ENCODE data around the gene MAP3K12. TPM values are rescaled to one million over a fixed set of nuclear protein-coding genes. Genes with fewer than 3 reads are reported as not detected.
"Not testable (repeated sequence)": the region's sequence is repeated elsewhere in the genome, so short reads cannot be mapped to it uniquely, and the experiment has no call there.

Gene MAP3K12
- total RNA-seq, 1 experiment from 2014 or later, result 6.3 TPM

DNA sequence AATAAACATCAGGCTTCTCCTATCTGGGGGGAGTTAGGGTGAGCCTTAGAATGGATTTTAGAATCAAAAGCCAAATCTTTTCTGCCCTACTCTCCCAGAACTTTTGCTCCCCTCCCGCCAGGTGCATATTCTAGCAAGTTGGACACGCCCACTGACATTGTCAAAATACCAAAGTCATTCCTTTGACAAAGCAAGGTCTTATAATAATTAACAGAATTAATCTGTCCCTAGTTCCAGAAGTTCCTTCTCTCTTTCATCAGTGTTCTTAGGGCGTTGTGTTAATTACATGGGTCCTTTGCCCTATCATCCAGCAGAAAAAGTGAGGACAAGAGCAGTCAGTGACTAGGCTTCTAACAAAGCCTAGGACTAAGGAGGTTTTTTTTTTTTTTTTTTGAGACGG is 55.3 kb downstream of the MAP3K12 start:
- no peak for DNase-seq (ENCODE audit: extremely low read depth, low read depth)

DNA sequence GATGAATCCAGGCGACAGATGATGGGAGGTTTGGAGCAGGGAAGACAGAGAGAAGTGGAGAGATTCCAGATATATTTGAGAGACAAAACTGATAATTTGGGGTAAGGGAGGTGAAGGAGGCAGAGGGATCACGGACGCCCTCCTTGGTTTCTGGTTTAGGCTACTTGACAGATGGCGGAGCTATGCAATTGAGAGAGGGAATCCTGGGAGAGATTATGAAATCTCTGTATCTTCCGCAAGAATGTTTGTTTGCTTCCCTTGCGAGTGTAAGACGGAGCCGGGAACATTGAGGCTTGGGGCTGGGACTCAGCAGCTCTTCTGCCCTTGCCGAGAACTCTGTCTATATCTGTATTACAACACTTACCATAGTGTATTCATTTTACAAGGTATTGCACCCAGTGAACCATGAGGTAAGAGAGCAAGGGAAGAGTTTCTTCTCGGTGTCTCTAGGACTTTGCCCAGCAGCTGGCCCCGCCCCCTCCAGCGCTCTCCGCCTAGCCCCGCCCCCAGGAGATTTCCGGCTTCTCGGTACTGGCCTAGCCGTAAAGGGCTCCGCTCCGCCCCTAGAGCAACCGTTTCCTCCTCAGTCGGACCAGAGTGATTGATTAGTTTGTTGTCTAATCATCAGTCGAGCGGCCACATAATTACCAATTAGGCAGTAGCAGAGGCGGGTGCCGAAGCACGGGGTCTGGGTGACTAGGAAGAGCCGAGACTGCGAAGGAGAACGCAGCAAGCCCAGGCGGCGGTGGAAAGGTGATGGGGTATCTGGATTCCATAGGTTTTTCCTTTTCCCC is 58.0 kb downstream of the MAP3K12 start, which contains the start of gene PRR13:
Gene PRR13, plus strand, starts transcription at position 695 of the 794 bp plus-strand sequence. CDS start 981 bp downstream, outside the sequence.
- DNase-seq (ENCODE audit: extremely low read depth, low read depth), result peak; percentile 100

DNA sequence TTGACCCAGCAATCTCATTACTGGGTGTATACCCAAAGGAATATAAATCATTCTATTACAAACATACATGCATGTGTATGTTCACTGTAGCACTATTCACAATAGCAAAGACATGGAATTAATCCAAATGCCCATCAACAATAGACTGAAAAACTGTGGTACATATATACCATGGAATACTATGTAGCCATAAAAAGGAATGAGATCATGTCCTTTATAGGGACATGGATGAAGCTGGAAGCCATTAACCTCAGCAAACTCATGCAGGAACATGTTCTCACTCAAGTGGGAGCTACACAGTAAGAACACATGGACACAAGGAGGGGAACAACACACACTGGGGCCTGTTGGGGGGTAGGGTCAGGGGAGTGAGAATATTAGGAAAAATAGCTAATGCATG is 59.7 kb downstream of the MAP3K12 start:
- DNase-seq (ENCODE audit: extremely low read depth, low read depth), result not testable (repeated sequence)

DNA sequence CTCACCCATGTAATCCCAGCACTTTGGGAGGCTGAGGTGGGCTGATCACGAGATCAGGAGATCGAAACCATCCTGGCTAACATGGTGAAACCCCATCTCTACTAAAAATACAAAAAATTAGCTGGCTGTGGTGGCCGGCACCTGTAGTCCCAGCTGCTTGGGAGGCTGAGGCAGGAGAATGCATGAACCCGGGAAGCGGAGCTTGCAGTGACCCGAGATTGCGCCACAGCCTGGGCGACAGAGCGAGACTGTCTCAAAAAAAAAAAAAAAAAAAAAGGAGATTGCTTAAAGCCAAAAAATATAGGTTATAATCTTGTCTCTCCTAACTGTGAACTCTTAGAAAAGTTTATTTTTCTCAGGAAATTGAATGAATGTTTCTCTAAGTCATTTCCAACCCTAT is 63.9 kb downstream of the MAP3K12 start:
- DNase-seq (ENCODE audit: extremely low read depth, low read depth), result not testable (repeated sequence)

DNA sequence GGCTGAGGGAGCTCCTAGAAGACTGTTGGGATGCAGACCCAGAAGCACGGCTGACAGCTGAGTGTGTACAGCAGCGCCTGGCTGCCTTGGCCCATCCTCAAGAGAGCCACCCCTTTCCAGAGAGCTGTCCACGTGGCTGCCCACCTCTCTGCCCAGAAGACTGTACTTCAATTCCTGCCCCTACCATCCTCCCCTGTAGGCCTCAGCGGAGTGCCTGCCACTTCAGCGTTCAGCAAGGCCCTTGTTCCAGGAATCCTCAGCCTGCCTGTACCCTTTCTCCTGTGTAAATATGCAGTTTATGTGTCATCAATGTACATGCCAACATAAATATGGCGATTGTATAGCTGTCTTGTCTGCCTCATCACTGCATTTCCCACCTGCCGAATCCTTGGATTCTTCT is 68.1 kb downstream of the MAP3K12 start:
- DNase-seq (ENCODE audit: extremely low read depth, low read depth), result no peak

DNA sequence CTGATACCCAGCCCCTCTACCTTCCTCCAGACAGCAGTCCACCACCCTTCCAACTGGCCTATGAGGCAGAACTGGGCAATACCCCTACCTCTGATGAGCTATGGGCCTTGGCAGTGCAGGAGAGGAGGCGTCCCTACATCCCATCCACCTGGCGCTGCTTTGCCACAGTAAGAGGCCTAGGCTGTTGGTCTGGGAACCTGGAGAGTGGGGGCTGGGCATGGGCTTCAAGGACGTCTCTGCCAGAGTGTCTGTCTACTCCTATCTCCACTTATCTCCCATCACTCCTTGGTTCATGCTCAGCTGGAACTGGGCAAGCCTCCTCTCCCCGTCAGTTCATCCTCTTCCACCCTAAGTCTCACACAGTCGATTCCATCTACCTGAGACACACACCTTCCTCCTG is 69.1 kb downstream of the MAP3K12 start:
- DNase-seq (ENCODE audit: extremely low read depth, low read depth), result no peak

Small RNAs within 50 kb of the gene (small RNA-seq; reads per million reads assigned to genes)
- gene AC023509.3, result 0 reads per million in 2 experiments

Other genes with a start within 250 kb of the MAP3K12 start
- gene ESPL1, start 231.2 kb downstream of the MAP3K12 start, total RNA-seq (2014; rRNA removed; shearing (Covaris generic)), result 12.3 and 15.7 TPM in 2 replicates
- 346 and 357 TPM in 2 replicates for gene PFDN5, start 203.9 kb downstream of the MAP3K12 start, total RNA-seq (2014; rRNA removed; shearing (Covaris generic))
- 112 and 124 TPM in 2 replicates for gene MYG1, start 199.8 kb downstream of the MAP3K12 start, total RNA-seq (2014; rRNA removed; shearing (Covaris generic))
- 92.3 and 98.9 TPM in 2 replicates for gene AAAS, start 177.8 kb downstream of the MAP3K12 start, total RNA-seq (2014; rRNA removed; shearing (Covaris generic))
- gene SP7, start 163.1 kb downstream of the MAP3K12 start, total RNA-seq (2014; rRNA removed; shearing (Covaris generic)), result not detected in 2 replicates
- 49.4 and 51.7 TPM in 2 replicates for gene SP1, start 119.3 kb downstream of the MAP3K12 start, total RNA-seq (2014; rRNA removed; shearing (Covaris generic))
- gene AMHR2, start 75.6 kb downstream of the MAP3K12 start, total RNA-seq (2014; rRNA removed; shearing (Covaris generic)), result 0.15 TPM in 1 of 2 replicates, not detected in the other
- 119 and 129 TPM in 2 replicates for gene PRR13, start 57.7 kb downstream of the MAP3K12 start, total RNA-seq (2014; rRNA removed; shearing (Covaris generic))
- gene PCBP2, start 47.4 kb downstream of the MAP3K12 start, total RNA-seq (2014; rRNA removed; shearing (Covaris generic)), result 215 and 326 TPM in 2 replicates
- 33.9 and 34.6 TPM in 2 replicates for gene TARBP2, start 1.8 kb upstream of the MAP3K12 start, total RNA-seq (2014; rRNA removed; shearing (Covaris generic))
- gene NPFF, start 8.0 kb upstream of the MAP3K12 start, total RNA-seq (2014; rRNA removed; shearing (Covaris generic)), result 1.0 TPM in 1 of 2 replicates, not detected in the other
- 24.9 and 31.6 TPM in 2 replicates for gene ATF7, start 126.9 kb upstream of the MAP3K12 start, total RNA-seq (2014; rRNA removed; shearing (Covaris generic))
- 642 and 707 TPM in 2 replicates for gene ATP5MC2, start 176.6 kb upstream of the MAP3K12 start, total RNA-seq (2014; rRNA removed; shearing (Covaris generic))
- 27.1 and 34.1 TPM in 2 replicates for gene CALCOCO1, start 228.0 kb upstream of the MAP3K12 start, total RNA-seq (2014; rRNA removed; shearing (Covaris generic))

Data from NCI-H460 (cell line).